ENCODE measurements around the gene SLC4A7.

- no peak for TF ChIP-seq CTCF (IDR thresholded peaks at IDR 0.05)
- TF ChIP-seq EP300 (IDR thresholded peaks at IDR 0.05), result no peak
- no peak for TF ChIP-seq POLR2A (IDR thresholded peaks at IDR 0.05)
These were observed 132.1 kb downstream of the SLC4A7 start for GRCh38 chr3:27352047-27352446.
